Neural progenitor cell (in vitro differentiated cells): ENCODE results near the gene SPIN1.

Experiments used
- CTCF ChIP-seq: fragments of 200-600 bp; sonication (generic); IDR thresholded peaks from 2 replicates; pipeline ENCODE4 v1.5.1; 2017; ENCODE audit warnings: antibody characterized with exemption, mild to moderate bottlenecking
- EZH2phosphoT487 ChIP-seq: fragments of 200-600 bp; sonication (generic); IDR thresholded peaks from 2 replicates; pipeline ENCODE4 v1.6.1; 2017; ENCODE audit warnings: antibody characterized with exemption

- no peak for TF ChIP-seq CTCF
- TF ChIP-seq EZH2phosphoT487: no peak
Observed at GRCh38 chr9:88462191-88462590, 73.9 kb downstream of the SPIN1 start.
